HepG2 (cell line): Measurements from ENCODE around the gene GSKIP. TPM values are rescaled to one million over a fixed set of nuclear protein-coding genes. Genes with fewer than 3 reads are reported as not detected.

Experiments used
- ARID4A ChIP-seq: sonication (generic); formaldehyde crosslinking; IDR thresholded peaks from 2 replicates; pipeline ENCODE4 v1.5.0; 2020; ENCODE audit warnings: mild to moderate bottlenecking, missing genetic modification reagents, borderline replicate concordance
- CERS6 ChIP-seq: sonication (generic); formaldehyde crosslinking; IDR thresholded peaks from 2 replicates; pipeline ENCODE4 v1.5.0; 2020; ENCODE audit warnings: missing genetic modification reagents
- ERF ChIP-seq: IDR thresholded peaks from 2 replicates; pipeline ENCODE4 v1.6.1; 2018; ENCODE audit warnings: missing biosample characterization, missing genetic modification reagents
- MED13 ChIP-seq: sonication (generic); formaldehyde crosslinking; IDR thresholded peaks from 2 replicates; pipeline ENCODE4 v1.5.0; 2020; ENCODE audit warnings: missing genetic modification reagents
- NONO ChIP-seq, 2 experiments: fragments of 450-650 bp in 1 of 2; sonication (generic) in 1 of 2; formaldehyde crosslinking in 1 of 2; IDR thresholded peaks in 1 of 2; conservative IDR thresholded peaks in 1 of 2; 2 replicates each; pipeline versions ENCODE4 v1.6.1 to v1.8.0; 2017 to 2022; ENCODE audit warnings: mild to moderate bottlenecking in 1 of 2, missing genetic modification reagents in 1 of 2, moderate library complexity in 1 of 2
- SIN3A ChIP-seq: IDR thresholded peaks from 2 replicates; pipeline ENCODE4 v1.6.1; 2011; ENCODE audit warnings: low read depth, mild to moderate bottlenecking, control low read depth, low read length, borderline replicate concordance
- TBX2 ChIP-seq: sonication (generic); formaldehyde crosslinking; IDR thresholded peaks from 2 replicates; pipeline ENCODE4 v1.5.0; 2020; ENCODE audit warnings: missing genetic modification reagents, mild to moderate bottlenecking, borderline replicate concordance
- ZFP91 ChIP-seq: sonication (generic); formaldehyde crosslinking; IDR thresholded peaks from 2 replicates; pipeline ENCODE4 v1.9.0; 2022; ENCODE audit warnings: missing genetic modification reagents, mild to moderate bottlenecking, borderline replicate concordance
- ZNF407 ChIP-seq: sonication (generic); formaldehyde crosslinking; IDR thresholded peaks from one replicate; pipeline ENCODE4 v1.5.1; 2020; ENCODE audit warnings: mild to moderate bottlenecking, missing genetic modification reagents; ENCODE audit errors: not compliant biosample characterization
- ZNF589 ChIP-seq: sonication (generic); formaldehyde crosslinking; conservative IDR thresholded peaks from 2 replicates; pipeline ENCODE4 v1.8.0; 2022; ENCODE audit warnings: mild to moderate bottlenecking, moderate library complexity, missing genetic modification reagents
- ZNF850 ChIP-seq: sonication (generic); formaldehyde crosslinking; conservative IDR thresholded peaks from 2 replicates; pipeline ENCODE4 v1.9.0; 2021; ENCODE audit warnings: mild to moderate bottlenecking, missing genetic modification reagents
- polyA plus RNA-seq, 8 experiments: library from polyadenylated mRNA; depleted of rRNA in 3 of 8; stranded (reverse) in 7 of 8; unstranded in 1 of 8; fragments of >200 nt; fragmentation: Illumina TruSeq in 4 of 8; extraction: Trizol in 4 of 8; gene quantifications; 2 replicates each; pipeline versions ENCODE4 v1.2.1 to v1.2.3, GENCODE V29; 2011 to 2016; ENCODE audit warnings: low read depth in 4 of 8, missing spikeins in 1 of 8, mixed read lengths in 1 of 8; ENCODE audit not compliant: insufficient read depth in 1 of 8
- total RNA-seq, 5 experiments: library from RNA; depleted of rRNA; stranded (reverse); fragments of >200 nt; fragmentation: Illumina TruSeq; extraction: Trizol; gene quantifications; 2 replicates each; pipeline ENCODE4 v1.2.3, GENCODE V29; 2016; ENCODE audit warnings: low read depth in 1 of 5

The GSKIP gene
- total and polyA plus RNA-seq, 2 of the 13 experiments (the other 11 are each of a cell fraction or from before 2014, with no cell fraction given), result 12.5 to 27.3 TPM

- TF ChIP-seq SIN3A, result peak; percentile 15; the same call in 1 of the 2 replicates
- TF ChIP-seq ZNF850, result 0 out of 2 replicates have a peak, but pooled peaks have one; percentile 14
- TF ChIP-seq ARID4A (CRISPR knock-in tag), result 0 out of 2 replicates have a peak, but pooled peaks have one; percentile 0
- TF ChIP-seq NONO (IDR thresholded peaks at IDR 0.05), result no peak
- TF ChIP-seq NONO (CRISPR knock-in tag; conservative IDR thresholded peaks at IDR 0.05), result 0 out of 2 replicates have a peak, but pooled peaks have one; percentile 12
- TF ChIP-seq ERF, result 0 out of 2 replicates have a peak, but pooled peaks have one; percentile 6
- no peak for TF ChIP-seq CERS6 (CRISPR knock-in tag)
- 0 out of 2 replicates have a peak, but pooled peaks have one; percentile 21 for TF ChIP-seq ZNF589 (CRISPR knock-in tag)
- 0 out of 2 replicates have a peak, but pooled peaks have one; percentile 32 for TF ChIP-seq ZFP91 (CRISPR knock-in tag)
- TF ChIP-seq ZNF407 (CRISPR knock-in tag), result peak; percentile 8
- TF ChIP-seq TBX2 (CRISPR knock-in tag), result peak; percentile 14; the same call in 1 of the 2 replicates
- 0 out of 2 replicates have a peak, but pooled peaks have one; percentile 30 for TF ChIP-seq MED13
Measured at GRCh38 chr14:96363751-96364336, 518 bp downstream of the GSKIP start (continued).
